KOPT-K1 (cell line): ENCODE results near the gene GALNT2.

ENCODE experiments used
- H3K27ac ChIP-seq: fragments of 200-600 bp; sonication (generic); 2 replicates; pipeline ENCODE4 v1.5.1; 2016; ENCODE audit warnings: antibody characterized with exemption, mild to moderate bottlenecking, low read depth, low read length; ENCODE audit not compliant: poor library complexity, severe bottlenecking
- H3K36me3 ChIP-seq: fragments of 200-600 bp; sonication (generic); 2 replicates; pipeline ENCODE4 v1.5.1; 2017; ENCODE audit warnings: antibody characterized with exemption, mild to moderate bottlenecking, low read length, moderate library complexity; ENCODE audit not compliant: insufficient read depth
- H3K9me3 ChIP-seq: fragments of 200-600 bp; sonication (generic); 2 replicates; pipeline ENCODE4 v1.5.1; 2017; ENCODE audit warnings: antibody characterized with exemption, low read length, mild to moderate bottlenecking; ENCODE audit not compliant: insufficient read depth, poor library complexity, severe bottlenecking

GALNT2 gene

DNA sequence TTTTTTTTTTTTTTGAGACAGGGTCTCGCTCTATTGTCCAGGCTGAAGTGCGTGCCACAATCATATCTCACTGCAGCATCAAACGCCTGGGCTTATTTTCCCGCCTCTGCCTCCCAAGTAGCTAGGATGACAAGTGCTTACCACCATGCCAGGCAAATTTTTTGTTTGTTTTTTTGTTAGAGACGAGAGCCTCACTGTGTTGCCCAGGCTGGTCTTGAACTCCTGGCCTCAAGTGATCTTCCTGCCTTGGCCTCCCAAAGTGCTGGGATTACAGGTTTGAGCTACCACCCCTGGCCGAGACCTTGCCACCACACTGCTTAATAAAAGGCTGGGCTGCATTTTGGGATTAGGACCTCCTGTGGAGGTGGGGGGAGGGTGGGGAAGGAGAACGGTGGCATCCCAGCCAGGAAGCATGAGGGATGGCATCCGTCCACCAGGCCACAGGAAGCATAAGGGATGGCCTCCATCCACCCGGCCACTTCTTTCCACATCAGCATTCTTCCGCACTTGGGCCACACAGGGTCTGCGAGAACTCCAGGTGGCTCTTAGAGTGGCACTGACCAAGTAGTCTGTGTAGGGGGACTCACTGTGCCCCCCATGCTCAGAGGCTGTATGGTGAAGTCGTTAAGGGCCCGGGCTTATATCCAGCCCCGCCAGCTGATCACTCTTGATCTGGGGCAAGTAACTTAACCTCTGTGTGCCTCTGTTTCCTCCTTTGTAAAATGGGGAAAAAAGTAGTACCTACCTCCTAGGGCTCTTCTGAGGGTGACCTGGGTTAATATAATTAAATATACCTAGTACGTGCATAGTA, 75.0 kb downstream of the GALNT2 start:
- Histone ChIP-seq H3K36me3 (peaks cover 39% of the 10 kb centered on the region), H3K9me3 (no peaks in the 10 kb centered on the region), H3K27ac (peak overlapping the region; percentile 78)

DNA sequence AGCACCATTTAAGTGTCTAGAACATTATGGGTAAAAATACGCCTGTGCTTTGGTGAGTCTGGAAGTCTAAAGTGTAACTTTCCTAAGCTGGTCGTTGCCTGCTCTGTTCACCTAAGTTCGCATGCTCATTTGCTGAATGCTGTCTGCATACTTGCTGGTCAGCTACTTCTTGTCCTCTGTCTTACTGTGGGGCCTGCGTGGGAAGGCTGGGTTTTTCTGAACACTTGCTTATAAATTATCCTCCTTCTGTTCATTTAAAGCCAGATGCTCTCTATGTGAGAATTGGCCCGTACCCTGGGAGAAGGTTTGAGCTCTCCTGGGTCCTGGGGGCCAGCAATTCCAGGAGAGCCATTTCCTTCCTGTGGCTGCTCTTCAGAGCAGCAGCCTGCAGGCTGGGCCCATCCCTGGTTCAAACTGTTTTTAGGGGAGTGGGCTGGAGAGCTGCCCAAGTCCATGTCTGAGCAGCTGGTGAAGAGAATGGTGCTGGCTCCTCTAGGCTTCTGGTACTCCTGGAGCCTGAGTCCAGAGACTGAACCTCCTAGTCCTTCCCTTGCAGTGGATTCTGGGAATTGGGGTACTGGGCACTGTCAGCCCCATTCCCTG, 75.7 kb downstream of the GALNT2 start:
- Histone ChIP-seq H3K9me3 (no peaks in the 10 kb centered on the region), H3K36me3 (peaks cover 32% of the 10 kb centered on the region), H3K27ac (peak overlapping the region; percentile 78)

DNA sequence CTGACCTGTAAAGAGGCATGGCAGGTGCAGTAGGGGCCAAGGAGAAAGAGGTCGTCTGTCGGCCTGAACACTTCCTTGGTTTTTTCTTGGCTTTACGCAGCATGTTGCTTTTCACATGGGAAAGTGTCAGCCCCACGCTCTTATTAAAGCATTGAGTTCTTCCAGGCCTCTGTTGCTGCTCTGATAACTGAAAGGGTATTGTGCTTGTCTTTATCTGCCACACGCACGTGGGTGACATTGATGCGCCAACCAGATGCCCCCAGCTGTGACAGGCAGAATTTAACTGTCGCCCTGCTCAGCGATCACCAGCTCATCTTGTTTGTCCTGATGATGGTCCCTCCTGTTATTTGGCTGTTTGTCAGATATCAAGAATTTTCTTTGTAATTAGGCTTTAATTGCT, 76.5 kb downstream of the GALNT2 start:
- H3K9me3 ChIP-seq, result no peaks in the 10 kb centered on the region
- H3K36me3 ChIP-seq, result peaks cover 27% of the 10 kb centered on the region
- H3K27ac ChIP-seq, result peak overlapping the region; percentile 78

- peak overlapping the region; percentile 78 for H3K27ac ChIP-seq
- H3K9me3 ChIP-seq, result no peaks in the 10 kb centered on the region
- peaks cover 21% of the 10 kb centered on the region for H3K36me3 ChIP-seq
Observed at GRCh38 chr1:230144010-230144614, 77.1 kb downstream of the GALNT2 start.

- Histone ChIP-seq H3K9me3 (no peaks in the 10 kb centered on the region), H3K27ac (peak overlapping the region; percentile 78), H3K36me3 (peaks cover 13% of the 10 kb centered on the region)
Observed at GRCh38 chr1:230144758-230145504, 77.9 kb downstream of the GALNT2 start.

GRCh38 chr1:230145505-230145899, 78.5 kb downstream of the GALNT2 start:
- H3K9me3 ChIP-seq, result no peaks in the 10 kb centered on the region
- peaks cover 10% of the 10 kb centered on the region for H3K36me3 ChIP-seq
- H3K27ac ChIP-seq, result peak overlapping the region; percentile 78

DNA sequence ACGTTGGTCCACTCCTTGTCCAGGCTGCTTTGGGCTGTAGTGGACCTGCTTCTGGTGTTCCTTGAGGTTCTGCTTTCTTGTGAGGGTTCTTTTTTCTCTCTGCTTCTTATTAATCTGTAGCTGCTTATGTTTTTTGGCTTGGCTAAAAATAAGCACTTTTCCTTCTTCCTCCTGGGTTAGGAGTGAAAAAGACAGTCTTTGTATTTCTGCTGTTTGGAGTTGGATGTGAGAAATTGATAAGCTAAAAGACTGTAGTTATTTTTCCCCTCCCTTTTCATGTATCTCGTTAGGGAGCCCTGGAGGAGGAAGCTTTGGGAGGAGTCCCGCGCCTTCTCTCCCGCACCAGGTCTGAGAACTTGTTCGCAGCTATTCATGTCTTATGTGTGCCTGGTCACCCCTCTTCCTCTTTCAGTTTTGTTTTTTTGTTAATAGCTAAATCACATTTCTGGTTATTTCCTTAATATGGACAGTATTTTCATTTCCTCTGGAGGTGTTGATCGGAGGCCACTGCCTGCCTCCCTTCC, 79.0 kb downstream of the GALNT2 start:
- peak overlapping the region; percentile 78 for H3K27ac ChIP-seq
- H3K36me3 ChIP-seq, result peaks cover 15% of the 10 kb centered on the region
- H3K9me3 ChIP-seq, result no peaks in the 10 kb centered on the region

DNA sequence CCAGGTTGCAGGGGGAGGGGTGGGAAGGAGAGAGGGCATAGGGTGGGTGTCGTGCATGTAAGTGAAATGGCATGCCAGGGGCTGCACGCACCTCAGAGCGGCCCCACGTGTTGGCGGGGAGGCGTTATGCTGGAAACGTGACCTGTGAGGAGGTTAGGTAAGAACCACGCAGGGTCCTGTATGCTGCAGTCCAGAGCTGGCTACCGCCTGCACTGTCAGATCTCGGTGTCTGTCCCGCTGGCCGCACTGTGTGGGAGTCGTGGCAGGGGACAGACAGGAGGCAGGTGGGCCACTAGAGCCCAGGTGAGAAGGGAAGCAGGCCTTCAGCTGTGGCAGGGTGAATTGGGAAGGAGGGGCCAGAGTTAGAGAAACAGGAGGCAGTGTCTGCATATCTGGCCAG, 79.7 kb downstream of the GALNT2 start:
- H3K27ac ChIP-seq, result peak overlapping the region; percentile 78
- peaks cover 20% of the 10 kb centered on the region for H3K36me3 ChIP-seq
- no peaks in the 10 kb centered on the region for H3K9me3 ChIP-seq

DNA sequence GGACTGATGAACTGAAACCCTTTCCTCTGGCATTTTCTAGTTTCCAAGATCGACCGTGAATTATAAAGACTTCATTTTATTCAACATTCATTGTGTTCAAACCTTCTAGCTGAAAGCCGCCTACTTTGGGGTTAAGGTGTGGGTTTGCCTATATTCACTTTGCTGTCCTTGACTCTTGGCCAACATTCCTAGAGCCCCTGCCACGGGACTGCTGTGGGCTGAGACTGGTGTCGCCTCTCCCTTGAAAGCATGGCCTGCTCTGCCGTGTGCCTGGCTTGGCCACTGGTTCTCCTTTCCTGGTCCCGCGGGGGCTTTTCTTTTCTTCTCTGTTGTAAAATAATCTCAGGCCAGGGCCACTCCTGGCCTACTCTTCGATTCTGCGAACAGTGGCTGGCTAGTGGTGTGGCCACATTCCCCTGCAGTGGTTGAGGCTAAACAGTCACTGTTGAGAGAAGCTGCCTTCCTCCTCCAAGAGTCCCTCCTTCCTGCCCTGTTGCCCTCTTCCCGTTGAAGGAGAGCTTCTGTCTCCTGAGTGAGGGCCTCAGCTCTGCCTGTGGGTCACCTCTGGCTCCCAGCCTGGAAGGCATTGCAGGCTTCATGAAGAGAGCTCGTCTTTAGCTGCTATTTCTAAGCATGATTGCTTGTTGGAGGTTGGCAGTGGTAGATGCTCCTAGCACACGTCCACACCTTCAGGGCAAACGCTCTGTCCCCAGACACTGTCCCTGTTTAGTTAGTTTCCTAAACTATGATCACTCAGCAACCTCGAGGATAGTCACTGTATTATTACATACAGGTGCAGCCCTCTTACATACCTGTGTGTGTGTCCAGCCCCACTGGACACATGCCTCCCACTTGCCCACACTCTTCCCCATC, 80.5 kb downstream of the GALNT2 start:
- Histone ChIP-seq H3K27ac (peak overlapping the region; percentile 78), H3K36me3 (peaks cover 16% of the 10 kb centered on the region; the same call in 1 of the 2 replicates), H3K9me3 (no peaks in the 10 kb centered on the region)

- H3K27ac ChIP-seq, result peak overlapping the region; percentile 78
- H3K9me3 ChIP-seq, result no peaks in the 10 kb centered on the region
- peaks cover 16% of the 10 kb centered on the region; the same call in 1 of the 2 replicates for H3K36me3 ChIP-seq
Observed at GRCh38 chr1:230148126-230148652, 81.2 kb downstream of the GALNT2 start.

GRCh38 chr1:230148768-230149469, 81.9 kb downstream of the GALNT2 start:
- no peaks in the 10 kb centered on the region for H3K9me3 ChIP-seq
- peak overlapping the region; percentile 78 for H3K27ac ChIP-seq
- peaks cover 16% of the 10 kb centered on the region; the same call in 1 of the 2 replicates for H3K36me3 ChIP-seq

DNA sequence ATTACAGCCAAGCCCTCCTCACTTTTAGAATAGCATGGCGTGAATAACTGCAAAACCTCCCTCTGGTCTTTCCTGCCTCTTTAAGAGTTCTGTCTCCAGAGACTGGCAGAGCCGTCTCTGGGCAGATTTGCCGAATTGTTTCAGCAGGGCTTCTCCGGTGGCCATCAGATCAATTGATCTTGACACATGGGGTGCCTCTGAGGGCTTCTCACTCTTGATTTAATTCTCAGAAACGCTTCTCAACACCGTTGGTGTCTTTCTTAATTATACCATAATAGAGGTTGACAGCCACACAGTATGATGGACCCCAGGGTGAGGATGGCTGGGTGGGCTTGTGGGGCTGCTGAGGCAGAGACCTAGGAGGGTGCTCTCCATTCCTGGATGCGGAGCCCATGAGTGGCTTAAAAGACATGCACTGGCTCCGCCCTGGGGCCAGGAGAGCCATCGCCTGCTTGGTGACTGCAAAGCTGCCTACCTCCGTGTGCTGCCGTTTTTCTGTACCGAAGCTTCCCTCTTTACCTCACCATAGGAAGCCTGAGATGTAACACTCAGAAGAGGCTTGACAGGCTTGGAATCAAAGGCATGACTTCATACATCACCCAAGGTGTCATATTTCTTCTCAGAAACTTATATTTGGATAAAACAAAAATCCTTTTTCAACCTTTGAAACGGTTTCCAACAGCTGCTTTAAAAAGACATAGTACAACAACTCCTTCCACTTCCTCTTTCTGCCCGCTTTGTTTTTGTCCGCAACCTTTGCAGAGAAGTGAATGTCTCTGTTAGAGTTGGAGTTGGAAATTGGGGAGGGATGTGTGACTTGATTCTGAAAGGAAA, 82.9 kb downstream of the GALNT2 start:
- H3K27ac ChIP-seq, result peak overlapping the region; percentile 78
- no peaks in the 10 kb centered on the region for H3K9me3 ChIP-seq
- peaks cover 16% of the 10 kb centered on the region; the same call in 1 of the 2 replicates for H3K36me3 ChIP-seq

GRCh38 chr1:230150615-230151014, 83.6 kb downstream of the GALNT2 start:
- Histone ChIP-seq H3K36me3 (peaks cover 16% of the 10 kb centered on the region; the same call in 1 of the 2 replicates), H3K9me3 (no peaks in the 10 kb centered on the region), H3K27ac (peak overlapping the region; percentile 78)
